B cell (primary cell): ENCODE results near the gene RAI1. TPM values are rescaled to one million over a fixed set of nuclear protein-coding genes. Genes with fewer than 3 reads are reported as not detected.

Experiments used
- ATAC-seq: fragments of 200-7000 bp; cut with Tn5 transposase; one replicate; pipeline ENCODE4 v1.10.0; 2021; ENCODE audit warnings: low read depth, mild to moderate bottlenecking, moderate number of reproducible peaks, moderate library complexity
- CTCF ChIA-PET: fragments of 350-600 bp; sonication (Branson Sonifier 250); formaldehyde crosslinking; loops from one replicate; lab custom pipeline; 2021; ENCODE audit warnings: antibody characterized with exemption, inconsistent platforms; lab: Charles Lee
- POLR2A ChIA-PET: fragments of 350-600 bp; sonication (Branson Sonifier 250); formaldehyde crosslinking; loops from one replicate; lab custom pipeline; 2021; ENCODE audit warnings: antibody characterized with exemption; lab: Charles Lee
- DNase-seq: peaks from one replicate; pipeline ENCODE4 v3.0.0; 2013
- H2AFZ ChIP-seq: 2 replicates; pipeline ENCODE4 v1.6.1; 2012; ENCODE audit warnings: mild to moderate bottlenecking, low read depth, low read length; ENCODE audit not compliant: insufficient read depth, poor library complexity, severe bottlenecking
- H3K27ac ChIP-seq, 2 donors: 1 replicate in 1 of 2; 2 replicates in 1 of 2; pipeline ENCODE4 v1.5.1; 2012 to 2013; ENCODE audit warnings: low read length in 2 of 2, mild to moderate bottlenecking in 2 of 2, moderate library complexity in 1 of 2
- H3K27me3 ChIP-seq, 4 experiments: fragments of 200-600 bp in 1 of 4; sonication (generic) in 1 of 4; replicated peaks in 1 of 4; 1 replicate in 2 of 4; 2 replicates in 2 of 4; pipeline versions ENCODE4 v1.6.1 to v1.7.0; 2013 to 2016; ENCODE audit warnings: low read length in 3 of 4, mild to moderate bottlenecking in 2 of 4, mixed read lengths in 1 of 4, moderate library complexity in 1 of 4; ENCODE audit not compliant: insufficient read depth in 4 of 4, control insufficient read depth in 3 of 4; ENCODE audit errors: control extremely low read depth in 1 of 4
- H3K36me3 ChIP-seq, 2 experiments: replicated peaks in 1 of 2; 1 replicate in 1 of 2; 2 replicates in 1 of 2; pipeline versions ENCODE4 v1.6.1 to v1.7.1; 2013; ENCODE audit warnings: low read length in 1 of 2; ENCODE audit not compliant: insufficient read depth in 2 of 2, control insufficient read depth in 1 of 2; ENCODE audit errors: control extremely low read depth in 1 of 2, extremely low read depth in 1 of 2
- H3K4me1 ChIP-seq, 2 donors: fragments of 200-600 bp in 1 of 2; sonication (generic) in 1 of 2; 1 replicate in 1 of 2; 2 replicates in 1 of 2; pipeline versions ENCODE4 v1.5.1 to v1.6.1; 2013 to 2017; ENCODE audit warnings: low read length in 2 of 2; ENCODE audit not compliant: control insufficient read depth in 2 of 2, insufficient read depth in 2 of 2
- H3K4me2 ChIP-seq: replicated peaks from 2 replicates; pipeline ENCODE3; 2012; ENCODE audit warnings: mild to moderate bottlenecking, low read depth, low read length; ENCODE audit not compliant: poor library complexity, severe bottlenecking
- H3K4me3 ChIP-seq, 5 experiments: fragments of 200-600 bp in 1 of 5; sonication (generic) in 1 of 5; 1 replicate in 3 of 5; 2 replicates in 2 of 5; pipeline versions ENCODE4 v1.5.1 to v1.7.0; 2011 to 2016; ENCODE audit warnings: low read length in 4 of 5, mild to moderate bottlenecking in 4 of 5, low read depth in 2 of 5, control low read depth in 1 of 5, moderate library complexity in 1 of 5; ENCODE audit not compliant: insufficient read depth in 1 of 5; ENCODE audit errors: control extremely low read depth in 1 of 5, extremely low read depth in 1 of 5
- H3K79me2 ChIP-seq: fragments of 200-600 bp; sonication (generic); one replicate; pipeline ENCODE4 v1.6.0; 2016; ENCODE audit warnings: low read length; ENCODE audit not compliant: control insufficient read depth, insufficient read depth
- H3K9ac ChIP-seq: fragments of 200-600 bp; sonication (generic); 2 replicates; pipeline ENCODE4 v1.6.1; 2017; ENCODE audit warnings: mild to moderate bottlenecking, low read length, moderate library complexity
- H3K9me3 ChIP-seq, 3 donors: one replicate each; pipeline versions ENCODE4 v1.6.1 to v1.7.1; 2013; ENCODE audit warnings: low read length in 2 of 3; ENCODE audit not compliant: control insufficient read depth in 2 of 3, insufficient read depth in 1 of 3; ENCODE audit errors: control extremely low read depth in 1 of 3
- H4K20me1 ChIP-seq: 2 replicates; pipeline ENCODE4 v1.6.0; 2012; ENCODE audit warnings: mild to moderate bottlenecking, low read length; ENCODE audit not compliant: insufficient read depth, control insufficient read depth, poor library complexity, severe bottlenecking
- H3K27ac Mint-ChIP-seq: one replicate; pipeline ENCODE4 v1.8.0; 2021; ENCODE audit warnings: mixed read lengths
- H3K27me3 Mint-ChIP-seq: one replicate; pipeline ENCODE4 v1.8.0; 2021; ENCODE audit warnings: mixed read lengths
- H3K4me1 Mint-ChIP-seq: one replicate; pipeline ENCODE4 v1.8.0; 2021; ENCODE audit warnings: mixed read lengths
- H3K4me3 Mint-ChIP-seq: one replicate; pipeline ENCODE4 v1.8.0; 2021; ENCODE audit warnings: mixed read lengths
- H3K9me3 Mint-ChIP-seq: one replicate; pipeline ENCODE4 v1.8.0; 2022; ENCODE audit warnings: mixed read lengths; ENCODE audit not compliant: insufficient read depth
- EZH2 ChIP-seq: IDR thresholded peaks from 2 replicates; pipeline ENCODE4 v1.6.1; 2012; ENCODE audit warnings: borderline replicate concordance, low read depth, mild to moderate bottlenecking, moderate library complexity, low read length; ENCODE audit not compliant: insufficient read depth, poor library complexity, severe bottlenecking
- WGBS: methylation state at CpG from one replicate; pipeline ENCODE4 v1.1.5; 2013; ENCODE audit warnings: missing lambda C conversion rate; ENCODE audit not compliant: insufficient coverage; 5-methylcytosine and 5-hydroxymethylcytosine counted together
- intact Hi-C: fragments of 100-400 bp; cut with micrococcal nuclease; formaldehyde crosslinking; loops from one replicate; pipeline ENCODE4 v1.10.0; 2022
- polyA plus RNA-seq: library from polyadenylated mRNA; depleted of rRNA; stranded (reverse); fragments of >200 nt; gene quantifications from 2 replicates; pipeline ENCODE4 v1.2.3, GENCODE V29; 2012
- total RNA-seq, 2 donors: library from RNA; stranded (reverse); fragments of 120-200 nt in 1 of 2; gene quantifications; 1 replicate in 1 of 2; 2 replicates in 1 of 2; pipeline versions ENCODE4 v1.2.3 to v1.2.4, GENCODE V29; 2013 to 2022
- TF ChIP-seq, protein P1 (sequence below): fragments of 200-600 bp; IDR thresholded peaks from one replicate; pipeline ENCODE4 v1.8.0; 2022; ENCODE audit warnings: antibody characterized with exemption, mild to moderate bottlenecking

Gene RAI1
- total and polyA plus RNA-seq, 2 donors (not counting 1 experiment from before 2014, with no cell fraction given) = 4.7 to 34.0 TPM

- Mint-ChIP-seq H3K9me3 (no peaks in the 10 kb centered on the region), H3K4me1 (peaks cover 3% of the 10 kb centered on the region), H3K27ac (no peak overlapping the region), H3K27me3 (no peaks in the 10 kb centered on the region), H3K4me3 (no peak overlapping the region)
- no peaks in the 10 kb centered on the region for H3K36me3 ChIP-seq
- CTCF ChIA-PET = interaction anchor here (1.0 to 1.4 kb wide), 2 partner anchors 14 to 56 kb away, joined by 3 read pairs; no protein-coding TSS in a partner anchor
- H3K79me2 ChIP-seq = no peaks in the 10 kb centered on the region
- WGBS = 75% methylated on average over 3 of the region's 4 CpGs
- no peaks in the 10 kb centered on the region for H3K27me3 ChIP-seq
- H3K9me3 ChIP-seq = no peaks in the 10 kb centered on the region
- no peak for DNase-seq
- no peak overlapping the region for H3K9ac ChIP-seq
- H3K4me1 ChIP-seq = peaks cover 0 to 3% of the 10 kb centered on the region in 2 donors
- no peaks in the 10 kb centered on the region for H4K20me1 ChIP-seq
- H3K27ac ChIP-seq = no peak overlapping the region
- H2AFZ ChIP-seq = no peak overlapping the region
- no peak overlapping the region for H3K4me2 ChIP-seq
- intact Hi-C loops = no loop called here
- H3K4me3 ChIP-seq = no peak overlapping the region
- POLR2A ChIA-PET = no interaction called here
- TF ChIP-seq, protein P1, sequence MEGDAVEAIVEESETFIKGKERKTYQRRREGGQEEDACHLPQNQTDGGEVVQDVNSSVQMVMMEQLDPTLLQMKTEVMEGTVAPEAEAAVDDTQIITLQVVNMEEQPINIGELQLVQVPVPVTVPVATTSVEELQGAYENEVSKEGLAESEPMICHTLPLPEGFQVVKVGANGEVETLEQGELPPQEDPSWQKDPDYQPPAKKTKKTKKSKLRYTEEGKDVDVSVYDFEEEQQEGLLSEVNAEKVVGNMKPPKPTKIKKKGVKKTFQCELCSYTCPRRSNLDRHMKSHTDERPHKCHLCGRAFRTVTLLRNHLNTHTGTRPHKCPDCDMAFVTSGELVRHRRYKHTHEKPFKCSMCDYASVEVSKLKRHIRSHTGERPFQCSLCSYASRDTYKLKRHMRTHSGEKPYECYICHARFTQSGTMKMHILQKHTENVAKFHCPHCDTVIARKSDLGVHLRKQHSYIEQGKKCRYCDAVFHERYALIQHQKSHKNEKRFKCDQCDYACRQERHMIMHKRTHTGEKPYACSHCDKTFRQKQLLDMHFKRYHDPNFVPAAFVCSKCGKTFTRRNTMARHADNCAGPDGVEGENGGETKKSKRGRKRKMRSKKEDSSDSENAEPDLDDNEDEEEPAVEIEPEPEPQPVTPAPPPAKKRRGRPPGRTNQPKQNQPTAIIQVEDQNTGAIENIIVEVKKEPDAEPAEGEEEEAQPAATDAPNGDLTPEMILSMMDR = no peak
- TF ChIP-seq EZH2 = no peak
- no peak for ATAC-seq
These were observed 124.8 kb downstream of the RAI1 start for GRCh38 chr17:17806035-17806434.

- Histone ChIP-seq H3K36me3 (no peaks in the 10 kb centered on the region), H3K27me3 (no peaks in the 10 kb centered on the region), H3K79me2 (no peaks in the 10 kb centered on the region), H3K4me1 (peaks cover 0 to 3% of the 10 kb centered on the region in 2 donors), H3K4me2 (no peak overlapping the region), H3K9ac (no peak overlapping the region), H3K4me3 (no peak overlapping the region), H2AFZ (no peak overlapping the region), H3K27ac (no peak overlapping the region), H3K9me3 (no peaks in the 10 kb centered on the region), H4K20me1 (peaks cover 2% of the 10 kb centered on the region)
- ChIA-PET POLR2A (no interaction called here), CTCF (interaction anchor here (1.0 to 1.4 kb wide), 2 partner anchors 14 to 55 kb away, joined by 3 read pairs; no protein-coding TSS in a partner anchor)
- 97% methylated on average over 9 of the region's 17 CpGs for WGBS
- peaks cover 3% of the 10 kb centered on the region for H3K4me1 Mint-ChIP-seq
- no peaks in the 10 kb centered on the region for H3K27me3 Mint-ChIP-seq
- ATAC-seq = no peak
- TF ChIP-seq EZH2 = no peak
- TF ChIP-seq, protein P1 = no peak
- intact Hi-C loops = no loop called here
- H3K4me3 Mint-ChIP-seq = no peak overlapping the region
- no peak overlapping the region for H3K27ac Mint-ChIP-seq
- H3K9me3 Mint-ChIP-seq = no peaks in the 10 kb centered on the region
- no peak for DNase-seq
These were observed 125.5 kb downstream of the RAI1 start for GRCh38 chr17:17806611-17807274.
